Peyer's patch (tissue), 4 donors: ENCODE results near the gene ATL3.

Source experiments
- CTCF ChIP-seq, 6 experiments: fragments of 450-650 bp in 4 of 6; fragments of 200-600 bp in 2 of 6; sonication (generic) in 1 of 6; IDR thresholded peaks; one replicate each; pipeline ENCODE4 v1.5.1; 2017 to 2019; ENCODE audit warnings: antibody characterized with exemption in 6 of 6, mild to moderate bottlenecking in 3 of 6, moderate library complexity in 1 of 6
- POLR2A ChIP-seq, 2 donors: fragments of 450-650 bp; IDR thresholded peaks; one replicate each; pipeline ENCODE4 v1.5.1; 2017; ENCODE audit warnings: antibody characterized with exemption in 2 of 2, mild to moderate bottlenecking in 2 of 2, moderate library complexity in 2 of 2

GRCh38 chr11:63586451-63587166 lies 84.6 kb downstream of the ATL3 start:
- no peak for TF ChIP-seq CTCF (IDR thresholded peaks at IDR 0.05)
- TF ChIP-seq POLR2A (IDR thresholded peaks at IDR 0.05), result no peak
